HEK293 (cell line): ENCODE results near the gene TPST1.

ENCODE experiments used
- ZBTB7A ChIP-seq: fragments of 450-650 bp; formaldehyde crosslinking; IDR thresholded peaks from 2 replicates; pipeline ENCODE4 v1.5.1; 2016; ENCODE audit warnings: low read depth, missing biosample characterization, missing genetic modification characterization
- ZNF510 ChIP-seq: fragments of 450-650 bp; formaldehyde crosslinking; IDR thresholded peaks from 2 replicates; pipeline ENCODE4 v1.5.1; 2018; ENCODE audit warnings: mild to moderate bottlenecking, missing genetic modification characterization, missing biosample characterization; ENCODE audit not compliant: insufficient replicate concordance
- ZNF621 ChIP-seq: fragments of 450-650 bp; formaldehyde crosslinking; IDR thresholded peaks from 2 replicates; pipeline ENCODE4 v1.5.1; 2017; ENCODE audit warnings: missing biosample characterization, missing genetic modification characterization
- TF ChIP-seq, protein P1 (sequence below): fragments of 450-650 bp; formaldehyde crosslinking; IDR thresholded peaks from 2 replicates; pipeline ENCODE4 v1.5.1; 2016; ENCODE audit warnings: missing biosample characterization, missing genetic modification characterization

DNA sequence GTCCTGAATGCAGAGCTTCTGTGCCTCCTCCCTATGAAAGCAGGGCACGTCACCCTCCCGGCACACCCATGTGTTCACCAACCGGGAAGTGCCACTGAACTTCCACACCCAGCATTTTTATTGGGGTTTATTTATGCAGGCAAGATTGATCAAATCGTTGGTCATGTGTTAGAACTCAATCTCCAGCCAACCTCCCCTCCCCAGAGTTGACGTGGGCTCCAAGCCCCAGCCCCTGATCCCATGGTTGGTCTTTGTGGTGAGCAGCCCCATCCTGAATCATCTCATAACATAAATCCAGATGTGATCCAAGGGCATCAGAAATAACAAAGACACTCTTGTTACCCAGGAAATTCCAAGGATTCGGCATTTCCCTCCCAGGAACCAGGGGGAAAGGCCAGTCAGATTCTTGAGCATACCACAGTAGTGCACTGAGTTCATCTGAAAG is 151.2 kb downstream of the TPST1 start:
- TF ChIP-seq ZNF510 (tag by site-specific recombination) = no peak
- no peak for TF ChIP-seq ZBTB7A (tag by site-specific recombination)
- TF ChIP-seq ZNF621 (tag by site-specific recombination) = no peak
- TF ChIP-seq, protein P1, sequence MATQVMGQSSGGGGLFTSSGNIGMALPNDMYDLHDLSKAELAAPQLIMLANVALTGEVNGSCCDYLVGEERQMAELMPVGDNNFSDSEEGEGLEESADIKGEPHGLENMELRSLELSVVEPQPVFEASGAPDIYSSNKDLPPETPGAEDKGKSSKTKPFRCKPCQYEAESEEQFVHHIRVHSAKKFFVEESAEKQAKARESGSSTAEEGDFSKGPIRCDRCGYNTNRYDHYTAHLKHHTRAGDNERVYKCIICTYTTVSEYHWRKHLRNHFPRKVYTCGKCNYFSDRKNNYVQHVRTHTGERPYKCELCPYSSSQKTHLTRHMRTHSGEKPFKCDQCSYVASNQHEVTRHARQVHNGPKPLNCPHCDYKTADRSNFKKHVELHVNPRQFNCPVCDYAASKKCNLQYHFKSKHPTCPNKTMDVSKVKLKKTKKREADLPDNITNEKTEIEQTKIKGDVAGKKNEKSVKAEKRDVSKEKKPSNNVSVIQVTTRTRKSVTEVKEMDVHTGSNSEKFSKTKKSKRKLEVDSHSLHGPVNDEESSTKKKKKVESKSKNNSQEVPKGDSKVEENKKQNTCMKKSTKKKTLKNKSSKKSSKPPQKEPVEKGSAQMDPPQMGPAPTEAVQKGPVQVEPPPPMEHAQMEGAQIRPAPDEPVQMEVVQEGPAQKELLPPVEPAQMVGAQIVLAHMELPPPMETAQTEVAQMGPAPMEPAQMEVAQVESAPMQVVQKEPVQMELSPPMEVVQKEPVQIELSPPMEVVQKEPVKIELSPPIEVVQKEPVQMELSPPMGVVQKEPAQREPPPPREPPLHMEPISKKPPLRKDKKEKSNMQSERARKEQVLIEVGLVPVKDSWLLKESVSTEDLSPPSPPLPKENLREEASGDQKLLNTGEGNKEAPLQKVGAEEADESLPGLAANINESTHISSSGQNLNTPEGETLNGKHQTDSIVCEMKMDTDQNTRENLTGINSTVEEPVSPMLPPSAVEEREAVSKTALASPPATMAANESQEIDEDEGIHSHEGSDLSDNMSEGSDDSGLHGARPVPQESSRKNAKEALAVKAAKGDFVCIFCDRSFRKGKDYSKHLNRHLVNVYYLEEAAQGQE (tag by site-specific recombination) = no peak
